Smooth muscle cell (in vitro differentiated cells): ENCODE data around the gene PIK3R1. TPM values are rescaled to one million over a fixed set of nuclear protein-coding genes. Genes with fewer than 3 reads are reported as not detected.

Experiments
- DNase-seq: peaks from one replicate; lab custom pipeline; 2025; ENCODE audit not compliant: unreplicated experiment; lab: John Stamatoyannopoulos, UW
- H2AFZ ChIP-seq: fragments of 200-600 bp; sonication (generic); 2 replicates; pipeline ENCODE4 v1.6.0; 2016; ENCODE audit warnings: antibody characterized with exemption, low read depth, mild to moderate bottlenecking
- H3F3A ChIP-seq: fragments of 200-600 bp; sonication (generic); 2 replicates; pipeline ENCODE4 v1.6.0; 2017; ENCODE audit warnings: antibody characterized with exemption, low read depth
- H3K27ac ChIP-seq: fragments of 200-600 bp; sonication (generic); 2 replicates; pipeline ENCODE4 v1.5.1; 2016; ENCODE audit warnings: low read depth, mild to moderate bottlenecking
- H3K27me3 ChIP-seq: fragments of 200-600 bp; sonication (generic); 2 replicates; pipeline ENCODE4 v1.6.1; 2016; ENCODE audit warnings: low read depth, mild to moderate bottlenecking
- H3K36me3 ChIP-seq: fragments of 200-600 bp; sonication (generic); 2 replicates; pipeline ENCODE4 v1.5.1; 2016; ENCODE audit warnings: low read depth
- H3K4me1 ChIP-seq: fragments of 200-600 bp; sonication (generic); 2 replicates; pipeline ENCODE4 v1.5.1; 2016; ENCODE audit warnings: low read depth
- H3K4me2 ChIP-seq: fragments of 200-600 bp; sonication (generic); 2 replicates; pipeline ENCODE4 v1.6.0; 2016; ENCODE audit warnings: mild to moderate bottlenecking
- H3K4me3 ChIP-seq: fragments of 200-600 bp; sonication (generic); 2 replicates; pipeline ENCODE4 v1.5.1; 2016; ENCODE audit warnings: mild to moderate bottlenecking
- H3K79me2 ChIP-seq: fragments of 200-600 bp; sonication (generic); 2 replicates; pipeline ENCODE4 v1.6.0; 2016; ENCODE audit warnings: low read depth, mild to moderate bottlenecking
- H3K9ac ChIP-seq: fragments of 200-600 bp; sonication (generic); 2 replicates; pipeline ENCODE4 v1.6.0; 2016; ENCODE audit warnings: low read depth
- H3K9me3 ChIP-seq: fragments of 200-600 bp; sonication (generic); replicated peaks from 2 replicates; pipeline ENCODE4 v1.5.1; 2016; ENCODE audit warnings: low read depth
- H4K20me1 ChIP-seq: fragments of 200-600 bp; sonication (generic); 2 replicates; pipeline ENCODE4 v1.6.0; 2016; ENCODE audit warnings: low read depth
- CTCF ChIP-seq: fragments of 200-600 bp; sonication (generic); IDR thresholded peaks from 2 replicates; pipeline ENCODE4 v1.5.1; 2017; ENCODE audit warnings: borderline replicate concordance, mild to moderate bottlenecking, antibody characterized with exemption; ENCODE audit not compliant: insufficient read depth, poor library complexity, severe bottlenecking
- WGBS: methylation state at CpG from one replicate; pipeline ENCODE4 v1.1.7; 2016; ENCODE audit warnings: low lambda C conversion rate; 5-methylcytosine and 5-hydroxymethylcytosine counted together
- polyA plus RNA-seq: library from polyadenylated mRNA; unstranded; fragments of >200 nt; fragmentation: Nextera tagmentation; extraction: Ambion mirVana; gene quantifications from 2 replicates; pipeline ENCODE4 v1.2.1, GENCODE V29; 2016
- total RNA-seq: library from RNA; depleted of rRNA; stranded (reverse); fragments of >200 nt; gene quantifications from 2 replicates; pipeline ENCODE4 v1.2.3, GENCODE V29; 2014

PIK3R1 gene
- total and polyA plus RNA-seq, 2 experiments from 2014 or later = 5.3 to 63.6 TPM

DNA sequence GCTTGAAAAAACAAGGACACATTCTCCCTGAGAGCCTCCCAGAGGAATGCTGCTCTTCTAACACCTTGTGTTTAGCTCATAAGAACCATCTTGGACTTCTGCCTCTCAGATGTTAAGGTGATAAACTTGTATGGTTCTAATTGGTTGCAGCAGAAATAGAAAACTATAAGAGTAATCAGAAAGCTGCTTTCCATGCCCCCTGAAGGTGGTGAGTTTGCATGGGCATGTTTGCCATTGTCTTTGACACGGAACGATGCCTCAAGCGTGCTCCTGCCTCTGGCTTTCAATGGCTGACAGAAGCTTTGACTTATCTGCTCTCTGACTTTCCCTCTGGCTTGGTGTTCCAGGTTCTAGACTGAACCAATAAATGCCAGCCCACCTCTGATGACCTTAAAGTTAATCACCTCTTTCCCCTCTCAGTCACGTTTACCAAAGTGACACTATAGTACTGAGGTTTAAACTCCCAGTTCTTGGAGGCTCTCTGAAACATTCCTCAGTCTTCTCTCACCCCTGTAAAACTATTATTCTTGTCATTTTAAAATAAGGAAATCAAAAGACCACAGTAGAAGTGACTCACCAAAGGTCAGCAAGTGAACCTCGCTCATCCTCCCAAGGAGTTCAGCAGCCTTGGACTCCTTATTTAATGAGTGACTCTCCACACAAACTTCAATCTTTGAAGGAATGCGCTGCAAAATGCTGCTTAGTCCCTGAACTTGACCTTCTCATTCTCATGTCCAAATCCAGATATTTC, 103.6 kb downstream of the PIK3R1 start:
- no peaks in the 10 kb centered on the region for H3F3A ChIP-seq
- no peaks in the 10 kb centered on the region for H3K4me1 ChIP-seq
- no peak overlapping the region for H3K4me2 ChIP-seq
- no peaks in the 10 kb centered on the region for H3K9me3 ChIP-seq
- H3K9ac ChIP-seq = no peak overlapping the region
- no peaks in the 10 kb centered on the region for H4K20me1 ChIP-seq
- 84% methylated on average over 6 of the region's 6 CpGs for WGBS
- TF ChIP-seq CTCF = no peak
- DNase-seq = no peak
- no peaks in the 10 kb centered on the region for H3K79me2 ChIP-seq
- H2AFZ ChIP-seq = no peak overlapping the region
- no peaks in the 10 kb centered on the region for H3K27me3 ChIP-seq
- no peak overlapping the region for H3K27ac ChIP-seq
- H3K4me3 ChIP-seq = no peak overlapping the region
- no peaks in the 10 kb centered on the region for H3K36me3 ChIP-seq

GRCh38 chr5:68319706-68320412, 104.3 kb downstream of the PIK3R1 start:
- H3K27ac ChIP-seq = no peak overlapping the region
- H3K27me3 ChIP-seq = no peaks in the 10 kb centered on the region
- no peaks in the 10 kb centered on the region for H3K79me2 ChIP-seq
- H3F3A ChIP-seq = no peaks in the 10 kb centered on the region
- H3K9me3 ChIP-seq = no peaks in the 10 kb centered on the region
- no peak overlapping the region for H3K9ac ChIP-seq
- H3K4me3 ChIP-seq = no peak overlapping the region
- DNase-seq = no peak
- no peak overlapping the region for H3K4me2 ChIP-seq
- 71% methylated on average over 4 of the region's 4 CpGs for WGBS
- no peaks in the 10 kb centered on the region for H3K36me3 ChIP-seq
- no peak overlapping the region for H2AFZ ChIP-seq
- H3K4me1 ChIP-seq = no peaks in the 10 kb centered on the region
- no peak for TF ChIP-seq CTCF
- H4K20me1 ChIP-seq = no peaks in the 10 kb centered on the region

DNA sequence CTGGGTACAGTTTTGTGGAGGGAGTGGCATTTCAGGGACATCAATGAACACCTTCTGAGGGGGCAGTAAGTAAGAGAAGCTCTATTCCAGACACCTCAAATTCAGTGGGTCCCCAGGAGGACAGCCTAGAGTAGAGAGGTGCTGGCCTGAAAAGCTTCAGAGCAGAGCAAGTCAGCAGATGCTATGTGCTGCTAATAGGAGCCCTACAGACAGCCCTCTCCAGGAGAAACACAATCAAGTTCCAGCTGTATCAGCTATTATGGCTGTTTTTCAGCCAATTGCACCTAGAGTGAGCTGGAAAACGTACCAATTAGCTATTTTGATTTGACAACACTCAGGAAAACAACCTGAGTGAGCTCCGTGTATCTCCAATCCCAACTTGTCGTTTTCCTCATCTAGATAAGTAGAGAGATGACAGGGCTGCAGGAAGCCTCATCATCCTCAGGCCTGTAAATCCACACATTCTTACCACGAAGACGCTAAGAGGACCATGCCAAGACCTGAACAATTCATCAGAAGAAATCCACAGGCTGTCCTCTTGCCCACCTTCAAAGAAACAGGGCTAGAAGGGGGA, 104.9 kb downstream of the PIK3R1 start:
- no peaks in the 10 kb centered on the region for H3K27me3 ChIP-seq
- no peak for TF ChIP-seq CTCF
- H3K27ac ChIP-seq = no peak overlapping the region
- no peaks in the 10 kb centered on the region for H3K79me2 ChIP-seq
- H2AFZ ChIP-seq = no peak overlapping the region
- H3K9me3 ChIP-seq = no peaks in the 10 kb centered on the region
- no peak overlapping the region for H3K4me3 ChIP-seq
- 80% methylated on average over 5 of the region's 5 CpGs for WGBS
- DNase-seq = no peak
- H3K4me1 ChIP-seq = no peaks in the 10 kb centered on the region
- H4K20me1 ChIP-seq = no peaks in the 10 kb centered on the region
- no peaks in the 10 kb centered on the region for H3K36me3 ChIP-seq
- H3F3A ChIP-seq = no peaks in the 10 kb centered on the region
- H3K9ac ChIP-seq = no peak overlapping the region
- H3K4me2 ChIP-seq = no peak overlapping the region
